Adrenal gland (tissue), 12 donors: ENCODE measurements around the gene ADPRS. TPM values are rescaled to one million over a fixed set of nuclear protein-coding genes. Genes with fewer than 3 reads are reported as not detected.
A peak's percentile ranks its signal among the peaks of the same experiment; 100 is the strongest.

ENCODE experiments used
- DNase-seq, 7 donors: peaks; one replicate each; pipeline ENCODE4 v3.0.0-alpha.2; 2019 to 2020
- H3K27ac ChIP-seq, 5 donors: fragments of 200-600 bp; sonication (generic) in 4 of 5; 1 replicate in 3 of 5; 2 replicates in 2 of 5; pipeline versions ENCODE4 v1.5.1 to v1.8.0; 2016 to 2020; ENCODE audit warnings: mild to moderate bottlenecking in 1 of 5
- H3K27me3 ChIP-seq: fragments of 200-600 bp; 2 replicates; pipeline ENCODE4 v1.8.0; 2021
- H3K36me3 ChIP-seq, 2 donors: fragments of 200-600 bp; replicated peaks in 1 of 2; 1 replicate in 1 of 2; 2 replicates in 1 of 2; pipeline versions ENCODE4 v1.5.1 to v1.8.0; 2018 to 2022
- H3K4me1 ChIP-seq, 2 donors: fragments of 200-600 bp; replicated peaks in 1 of 2; 1 replicate in 1 of 2; 2 replicates in 1 of 2; pipeline versions ENCODE4 v1.5.1 to v1.8.0; 2018 to 2021
- H3K4me3 ChIP-seq, 4 donors: fragments of 200-600 bp; sonication (generic) in 3 of 4; one replicate each; pipeline ENCODE4 v1.5.1; 2016 to 2018
- H3K9me3 ChIP-seq, 3 donors: fragments of 200-600 bp; sonication (generic) in 1 of 3; replicated peaks in 1 of 3; 1 replicate in 2 of 3; 2 replicates in 1 of 3; pipeline versions ENCODE4 v1.5.1 to v1.8.0; 2016 to 2021
- POLR2A ChIP-seq, 2 donors: fragments of 450-650 bp; IDR thresholded peaks; one replicate each; pipeline ENCODE4 v1.6.1; 2017; ENCODE audit warnings: antibody characterized with exemption in 2 of 2, mild to moderate bottlenecking in 2 of 2, moderate library complexity in 1 of 2
- WGBS, 4 donors: extraction: QIAGEN DNeasy Blood & Tissue Kit in 2 of 4; methylation state at CpG; one replicate each; pipeline versions ENCODE4 v1.1.5 to v1.1.7; 2013 to 2017; 5-methylcytosine and 5-hydroxymethylcytosine counted together
- intact Hi-C, 2 donors: fragments of 100-400 bp; cut with DNase I; formaldehyde crosslinking; loops; one replicate each; pipeline versions ENCODE4 v1.14.1 to v1.15.0; 2022 to 2023
- polyA plus RNA-seq, 3 donors: library from polyadenylated mRNA; stranded (reverse); fragments of 200-250 nt in 2 of 3; fragments of 350-450 nt in 1 of 3; fragmentation: Illumina TruSeq in 1 of 3; extraction: RNeasy Lipid Tissue Mini Kit (QIAGEN cat#74804) in 1 of 3; gene quantifications; one replicate each; pipeline ENCODE4 v1.2.3, GENCODE V29; 2013 to 2014
- total RNA-seq, 9 donors: library from RNA; depleted of rRNA in 4 of 9; stranded (reverse); fragments of >200 nt in 4 of 9; fragments of 120-200 nt in 1 of 9; fragmentation: NEBNext Ultra II Directional in 1 of 9; extraction: Animal tissue kit (Norgen Biotek cat#: 25700) in 1 of 9; gene quantifications; one replicate each; pipeline versions ENCODE4 v1.1.0 to v1.2.4, GENCODE V29; 2013 to 2023
- TF ChIP-seq, protein P1 (sequence below), 6 experiments: fragments of 450-650 bp in 4 of 6; fragments of 200-600 bp in 2 of 6; sonication (generic) in 1 of 6; IDR thresholded peaks; 1 replicate in 5 of 6; 2 replicates in 1 of 6; pipeline versions ENCODE4 v1.5.1 to v1.8.0; 2016 to 2021; ENCODE audit warnings: antibody characterized with exemption in 6 of 6, mild to moderate bottlenecking in 2 of 6, moderate library complexity in 1 of 6
- donor health status: healthy with polysubstance abuse.
- donor health status: Bipolar disorder and iron deficiency.
- donor health status: DM: yes; HTN: yes; CAD: no.
- donor health status: DM: no; HTN: no; CAD: no.
- donor health status: DM: no; HTN: no; CAD: no.
- donor health status: DM: yes; HTN: yes; CAD: no.

Gene ADPRS
- total and polyA plus RNA-seq, 12 donors: 40.1 to 84.5 (median 52.1) TPM

DNA sequence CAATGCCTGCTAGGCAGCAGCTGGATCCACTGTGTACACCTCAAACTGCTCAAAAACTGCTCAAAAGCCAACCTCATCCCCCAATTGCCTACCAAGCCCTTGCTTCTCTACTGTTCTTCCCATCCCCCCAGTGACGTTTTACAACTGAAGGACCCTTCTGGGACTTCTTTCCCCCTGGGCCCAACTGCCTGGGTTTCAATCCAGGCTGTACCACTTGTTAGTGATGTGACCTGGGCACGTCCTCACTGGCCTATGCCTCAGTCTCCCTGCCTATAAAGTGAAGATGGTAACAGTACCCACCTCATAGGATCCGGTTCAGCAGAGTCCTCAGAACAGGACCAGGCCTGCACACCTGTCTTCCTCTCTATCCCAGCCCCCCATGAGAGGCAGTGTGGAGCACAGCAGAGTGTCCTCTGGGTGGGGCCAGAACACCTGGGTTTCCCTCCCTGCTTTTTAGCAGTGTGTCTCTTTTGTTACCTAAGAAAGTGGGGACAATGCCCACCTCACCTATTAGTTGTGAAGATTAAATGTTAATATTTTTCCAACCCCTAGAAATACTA lies 6.7 kb upstream of the ADPRS start:
- Histone ChIP-seq H3K4me3 (no peak overlapping the region), H3K36me3 (no peaks in the 10 kb centered on the region), H3K9me3 (no peaks in the 10 kb centered on the region), H3K27ac (no peak overlapping the region), H3K27me3 (no peaks in the 10 kb centered on the region), H3K4me1 (peaks cover 0 to 15% of the 10 kb centered on the region in 2 donors)
- TF ChIP-seq POLR2A (IDR thresholded peaks at IDR 0.05): no peak
- TF ChIP-seq, protein P1, sequence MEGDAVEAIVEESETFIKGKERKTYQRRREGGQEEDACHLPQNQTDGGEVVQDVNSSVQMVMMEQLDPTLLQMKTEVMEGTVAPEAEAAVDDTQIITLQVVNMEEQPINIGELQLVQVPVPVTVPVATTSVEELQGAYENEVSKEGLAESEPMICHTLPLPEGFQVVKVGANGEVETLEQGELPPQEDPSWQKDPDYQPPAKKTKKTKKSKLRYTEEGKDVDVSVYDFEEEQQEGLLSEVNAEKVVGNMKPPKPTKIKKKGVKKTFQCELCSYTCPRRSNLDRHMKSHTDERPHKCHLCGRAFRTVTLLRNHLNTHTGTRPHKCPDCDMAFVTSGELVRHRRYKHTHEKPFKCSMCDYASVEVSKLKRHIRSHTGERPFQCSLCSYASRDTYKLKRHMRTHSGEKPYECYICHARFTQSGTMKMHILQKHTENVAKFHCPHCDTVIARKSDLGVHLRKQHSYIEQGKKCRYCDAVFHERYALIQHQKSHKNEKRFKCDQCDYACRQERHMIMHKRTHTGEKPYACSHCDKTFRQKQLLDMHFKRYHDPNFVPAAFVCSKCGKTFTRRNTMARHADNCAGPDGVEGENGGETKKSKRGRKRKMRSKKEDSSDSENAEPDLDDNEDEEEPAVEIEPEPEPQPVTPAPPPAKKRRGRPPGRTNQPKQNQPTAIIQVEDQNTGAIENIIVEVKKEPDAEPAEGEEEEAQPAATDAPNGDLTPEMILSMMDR (IDR thresholded peaks at IDR 0.05): no peak
- DNase-seq: no peak
- intact Hi-C loops: loop anchor here (10.0 kb wide), 3 partner anchors 157 to 227 kb away; partner anchors contain the start of gene AGO1 (in 1 of the 2)
- whole genome bisulfite sequencing, 4 donors: 69 to 83% (median 74%) methylated on average over 2 to 3 of the region's 3 CpGs

DNA sequence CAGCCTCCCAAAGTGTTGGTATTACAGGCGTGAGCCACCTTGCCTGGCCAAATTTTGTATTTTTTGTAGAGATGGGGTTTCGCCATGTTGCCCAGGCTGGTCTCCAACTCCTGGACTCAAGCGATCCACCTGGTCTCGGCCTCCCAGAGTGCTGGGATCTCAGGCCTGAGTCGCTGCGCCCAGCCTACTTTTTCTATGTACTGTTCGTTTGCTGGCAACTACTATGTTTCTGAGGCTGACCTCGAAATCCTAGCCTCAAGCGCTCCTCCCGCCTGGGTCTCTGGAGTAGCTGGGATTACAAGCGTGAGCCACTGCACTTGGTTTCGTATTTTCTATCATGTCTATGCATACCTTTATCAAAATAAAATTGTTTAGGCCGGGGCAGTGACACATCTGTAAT lies 5.5 kb upstream of the ADPRS start:
- Histone ChIP-seq H3K9me3 (no peaks in the 10 kb centered on the region), H3K27ac (no peak overlapping the region), H3K27me3 (no peaks in the 10 kb centered on the region), H3K4me1 (peaks cover 1 to 12% of the 10 kb centered on the region in 2 donors), H3K36me3 (no peaks in the 10 kb centered on the region), H3K4me3 (no peak overlapping the region)
- no peak for DNase-seq
- intact Hi-C loops: loop anchor here (10.0 kb wide), 3 partner anchors 158 to 228 kb away; partner anchors contain the start of gene AGO1 (in 1 of the 2)
- no peak for TF ChIP-seq POLR2A (IDR thresholded peaks at IDR 0.05)
- TF ChIP-seq, protein P1 (IDR thresholded peaks at IDR 0.05): no peak
- 85 to 89% (median 86%) methylated on average over 13 of the region's 13 CpGs for WGBS, 4 donors

DNA sequence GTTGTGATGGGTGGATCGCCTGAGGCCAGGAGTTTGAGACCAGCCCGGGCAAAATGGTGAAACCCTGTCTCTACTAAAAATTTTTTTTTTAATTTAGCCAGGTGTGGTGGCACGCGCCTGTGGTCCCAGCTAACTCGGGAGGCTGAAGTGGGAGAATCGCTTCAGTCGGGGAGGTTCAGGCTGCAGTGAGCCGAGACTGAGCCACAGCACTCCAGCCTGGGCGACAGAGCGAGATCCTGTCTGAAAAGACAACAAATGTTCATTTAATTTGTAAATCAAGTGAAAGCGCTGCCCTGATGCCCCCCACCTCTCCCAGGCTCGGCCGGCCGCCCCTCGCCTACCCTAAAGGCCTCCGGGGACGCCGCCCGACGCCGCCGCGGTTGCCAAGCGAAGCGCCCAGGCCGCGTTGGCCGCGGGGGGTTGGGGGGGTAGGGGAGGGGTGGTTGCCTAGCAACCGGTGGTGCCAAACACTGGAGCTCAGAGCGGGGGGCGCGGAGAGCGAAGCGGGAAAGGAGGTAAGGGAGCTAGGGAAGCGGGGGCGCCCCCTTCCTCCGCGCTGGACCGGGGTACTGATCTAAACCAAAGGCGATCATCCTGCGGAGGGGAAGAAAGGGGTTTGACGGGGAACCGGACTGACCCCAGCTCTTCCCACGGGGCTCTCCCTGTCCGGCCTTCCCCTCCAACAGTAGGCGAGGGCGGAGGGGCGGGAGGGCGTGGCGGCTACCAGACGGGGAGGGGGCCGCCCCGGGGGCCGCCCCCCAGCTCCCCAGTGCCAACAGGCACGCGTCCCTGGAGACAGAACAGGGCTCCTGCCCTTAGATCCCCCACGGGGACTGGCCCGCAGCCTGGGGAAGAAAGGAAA lies 4.8 kb upstream of the ADPRS start, which contains the start of gene TEKT2:
Gene TEKT2, plus strand, starts transcription at position 460 of the 862 bp plus-strand sequence. CDS start 828 bp downstream, outside the sequence.
- TF ChIP-seq, protein P1 (IDR thresholded peaks at IDR 0.05): no peak
- TF ChIP-seq POLR2A (IDR thresholded peaks at IDR 0.05): no peak
- WGBS, 4 donors: 12 to 33% (median 13%) methylated on average over 21 to 59 of the region's 59 CpGs
- peak in 6 of 7 donors; percentile 38 to 69 (median 48) for DNase-seq
- Histone ChIP-seq H3K36me3 (no peaks in the 10 kb centered on the region), H3K9me3 (no peaks in the 10 kb centered on the region), H3K27ac (no peak within 1 kb of the TSS), H3K4me1 (peaks cover 4 to 15% of the 10 kb centered on the region in 2 donors), H3K4me3 (peak within 1 kb of the TSS in 3 of 4 donors; percentile 5 to 70 (median 35)), H3K27me3 (no peaks in the 10 kb centered on the region)
- intact Hi-C loops: loop anchor here (10.0 kb wide), 3 partner anchors 159 to 229 kb away; partner anchors contain the start of gene AGO1 (in 1 of the 2)

DNA sequence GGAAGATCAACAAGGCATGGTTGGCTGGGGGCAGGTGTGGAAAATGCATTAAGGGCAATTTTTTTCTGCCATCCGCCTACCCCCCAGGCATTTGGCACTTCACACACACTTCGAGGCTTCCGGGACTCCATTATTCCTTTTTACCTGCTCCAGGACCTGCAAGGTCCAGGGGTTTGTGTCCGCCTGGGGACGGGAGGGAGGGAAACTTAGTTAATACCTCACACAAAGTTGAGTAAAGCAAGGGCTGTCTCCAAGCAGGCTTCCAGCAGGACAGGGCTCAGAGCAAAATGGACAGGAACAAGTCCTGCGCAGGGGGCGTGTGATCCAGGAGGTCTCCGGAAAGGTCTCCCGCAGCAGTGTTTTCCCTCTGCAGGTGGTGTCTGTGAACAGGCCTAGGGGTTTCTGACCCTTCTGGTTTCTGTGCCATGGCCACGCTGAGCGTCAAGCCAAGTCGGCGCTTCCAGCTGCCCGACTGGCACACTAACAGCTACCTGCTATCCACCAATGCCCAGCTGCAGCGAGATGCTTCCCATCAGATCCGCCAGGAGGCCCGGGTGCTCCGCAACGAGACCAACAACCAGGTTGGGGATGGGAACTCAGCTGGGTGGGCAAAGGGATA lies 4.1 kb upstream of the ADPRS start:
- DNase-seq: peak in 1 of 7 donors; percentile 28
- intact Hi-C loops: loop anchor here (10.0 kb wide), 3 partner anchors 160 to 230 kb away; partner anchors contain the start of gene AGO1 (in 1 of the 2)

More for the DNA sequence above, 4.1 kb upstream of the ADPRS start:
- Histone ChIP-seq H3K27ac (no peak overlapping the region), H3K4me1 (peaks cover 8 to 18% of the 10 kb centered on the region in 2 donors), H3K36me3 (no peaks in the 10 kb centered on the region), H3K27me3 (no peaks in the 10 kb centered on the region), H3K4me3 (peak overlapping the region in 2 of 4 donors; percentile 35 to 70), H3K9me3 (no peaks in the 10 kb centered on the region)
- WGBS, 4 donors: 46 to 66% (median 59%) methylated on average over 7 to 19 of the region's 19 CpGs
- TF ChIP-seq, protein P1 (IDR thresholded peaks at IDR 0.05): no peak
- no peak for TF ChIP-seq POLR2A (IDR thresholded peaks at IDR 0.05)
